Measurements from ENCODE around the gene COL1A1.

COL1A1 gene

DNA sequence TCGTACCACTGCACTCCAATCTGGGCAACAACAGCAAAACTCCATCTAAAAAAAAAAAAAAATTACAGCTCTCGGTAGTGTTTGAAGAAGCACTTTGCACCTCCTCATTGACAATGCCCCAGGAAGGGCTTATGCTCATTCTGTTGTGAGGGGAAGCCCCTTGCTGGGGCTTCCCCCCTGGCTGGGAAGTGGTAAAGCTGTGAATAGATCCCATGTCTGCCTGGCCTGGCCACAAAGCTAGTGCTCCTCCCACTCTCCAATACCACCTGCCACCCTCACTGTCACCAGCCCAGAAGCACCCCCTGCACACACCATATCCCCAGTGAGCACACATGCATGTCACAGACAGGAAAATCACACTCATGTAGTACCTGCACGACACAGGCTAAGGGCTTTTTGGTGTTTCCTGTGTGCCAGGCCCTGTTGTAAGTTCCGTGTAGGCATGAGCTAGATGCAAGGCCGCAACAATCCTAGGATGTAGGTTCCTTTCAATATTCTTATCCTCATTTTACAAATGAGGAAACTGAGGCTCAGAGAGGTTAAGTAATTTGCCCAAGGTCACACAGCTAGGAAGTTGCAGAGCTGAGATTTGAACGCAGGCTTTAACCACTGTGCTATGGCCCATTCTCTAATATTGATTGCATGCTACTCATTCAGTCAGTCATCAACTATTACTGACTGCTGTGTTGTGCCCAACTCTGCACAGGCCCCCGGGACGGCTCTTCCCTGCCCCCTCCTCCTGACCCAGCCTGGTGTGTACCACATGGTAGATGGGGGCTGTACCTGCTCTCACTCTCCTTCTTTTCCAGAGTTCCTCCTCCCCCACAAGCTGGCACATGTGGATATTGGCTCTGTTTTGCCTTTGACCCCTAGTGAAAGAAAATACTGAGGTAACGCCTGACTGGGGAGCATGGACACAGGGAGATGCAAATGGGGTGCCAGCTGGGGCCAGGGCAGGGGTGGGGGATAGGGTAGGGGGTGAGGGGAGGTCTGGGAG lies 11.9 kb upstream of the COL1A1 start:
- peak; percentile 34 for DNase-seq

- no peak for DNase-seq
Measured at GRCh38 chr17:50212121-50212843, 10.9 kb upstream of the COL1A1 start.

GRCh38 chr17:50211249-50212120 lies 10.1 kb upstream of the COL1A1 start:
- no peak for DNase-seq

DNA sequence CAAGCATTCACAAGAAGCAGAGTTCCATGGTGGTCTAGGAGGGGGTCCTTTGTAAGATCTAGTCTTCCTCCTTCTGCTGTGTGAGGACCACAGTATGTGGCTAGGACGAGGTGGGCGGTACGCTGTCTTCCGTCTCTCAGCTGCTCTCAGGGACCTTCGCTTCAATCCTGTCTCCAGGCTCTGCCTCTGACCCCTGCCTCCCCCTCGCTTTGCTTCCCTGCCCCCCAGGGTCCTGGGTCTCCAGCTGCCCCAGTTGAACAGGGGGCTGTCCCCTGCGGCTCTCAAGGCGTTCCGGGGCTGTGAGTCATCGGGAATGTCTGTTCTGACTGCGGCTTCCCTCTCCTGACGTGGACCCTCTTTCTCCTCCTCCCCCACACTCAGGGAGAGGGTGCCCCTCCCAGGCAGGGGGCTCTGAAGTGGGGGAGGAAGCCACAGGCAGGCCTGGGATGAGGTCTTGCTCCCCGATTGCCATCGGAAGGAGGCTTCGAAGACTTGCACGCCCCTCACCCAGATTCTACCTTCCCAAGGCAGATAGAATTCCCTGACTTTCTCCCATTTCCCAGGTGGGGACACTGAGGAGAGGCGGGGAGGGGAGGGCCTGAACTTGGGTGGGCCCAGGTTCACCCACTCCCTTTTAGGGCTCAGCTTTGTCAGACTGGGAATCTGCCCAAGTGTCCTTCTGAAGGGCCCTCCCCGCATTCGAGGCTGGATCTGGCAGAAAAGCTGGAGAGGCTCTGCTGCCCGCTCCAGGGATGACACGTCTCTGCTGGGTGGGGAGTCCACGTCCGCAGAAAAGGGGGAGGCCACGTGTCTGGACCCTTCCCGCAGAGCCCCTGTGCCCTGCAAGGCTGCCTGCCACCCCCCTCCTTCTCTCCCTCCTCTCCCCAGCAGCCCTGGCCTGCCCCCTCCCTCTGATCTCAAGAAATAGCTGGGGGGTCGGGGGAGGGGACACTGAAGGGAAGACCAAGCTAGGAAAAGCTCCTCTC lies 9.1 kb upstream of the COL1A1 start:
- DNase-seq = no peak

- DNase-seq = no peak
Measured at GRCh38 chr17:50209472-50210239, 8.2 kb upstream of the COL1A1 start.

DNA sequence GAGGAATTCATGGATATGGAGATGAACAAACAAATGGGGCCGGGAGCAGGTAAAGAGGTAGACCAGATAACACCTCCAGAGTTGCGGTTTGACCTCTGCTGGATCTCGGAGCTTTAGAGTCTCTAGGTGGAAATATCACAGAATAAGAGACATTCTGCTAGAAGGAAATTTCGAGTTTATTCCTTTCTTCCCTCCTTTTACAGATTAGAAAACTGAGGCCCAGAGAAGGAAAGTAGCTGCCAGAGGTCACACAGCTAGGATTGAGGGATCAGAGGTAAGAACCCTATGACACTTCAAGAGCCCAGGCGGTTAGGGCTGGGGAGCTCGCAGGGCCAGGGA lies 7.7 kb upstream of the COL1A1 start:
- DNase-seq = no peak

- no peak for DNase-seq
Measured at GRCh38 chr17:50208611-50209061, 7.2 kb upstream of the COL1A1 start.

- DNase-seq = no peak
Measured at GRCh38 chr17:50207792-50208567, 6.5 kb upstream of the COL1A1 start.

GRCh38 chr17:50207315-50207714 lies 5.9 kb upstream of the COL1A1 start:
- no peak for DNase-seq

- DNase-seq = no peak
Measured at GRCh38 chr17:50206604-50207293, 5.3 kb upstream of the COL1A1 start.

DNA sequence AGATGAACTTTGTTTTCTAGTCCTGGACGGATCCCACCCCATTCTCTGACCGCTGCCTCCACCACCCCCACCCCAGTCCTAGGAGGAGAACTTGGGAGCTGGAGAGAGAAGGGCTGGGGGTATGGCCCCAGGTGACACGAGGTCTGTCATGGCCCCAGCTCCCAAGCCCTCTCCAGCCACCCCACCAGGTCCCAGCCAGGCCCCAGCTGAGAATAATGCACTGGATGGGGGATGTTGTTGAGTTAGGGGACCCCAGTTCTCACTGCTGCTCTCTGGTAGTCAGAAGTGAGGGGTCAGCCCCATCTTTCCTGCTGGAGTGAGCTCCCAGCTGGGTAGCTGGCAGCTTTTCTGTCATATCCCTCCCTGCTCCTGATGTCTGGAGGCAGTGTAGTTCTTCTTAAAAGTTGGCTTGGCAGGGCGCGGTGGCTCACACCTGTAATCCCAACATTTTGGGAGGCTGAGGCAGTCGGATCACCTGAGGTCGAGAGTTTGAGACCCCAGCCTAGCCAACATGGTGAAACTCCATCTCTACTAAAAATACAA lies 4.6 kb upstream of the COL1A1 start:
- DNase-seq = no peak

GRCh38 chr17:50205111-50205962 lies 3.9 kb upstream of the COL1A1 start:
- DNase-seq = no peak

DNA sequence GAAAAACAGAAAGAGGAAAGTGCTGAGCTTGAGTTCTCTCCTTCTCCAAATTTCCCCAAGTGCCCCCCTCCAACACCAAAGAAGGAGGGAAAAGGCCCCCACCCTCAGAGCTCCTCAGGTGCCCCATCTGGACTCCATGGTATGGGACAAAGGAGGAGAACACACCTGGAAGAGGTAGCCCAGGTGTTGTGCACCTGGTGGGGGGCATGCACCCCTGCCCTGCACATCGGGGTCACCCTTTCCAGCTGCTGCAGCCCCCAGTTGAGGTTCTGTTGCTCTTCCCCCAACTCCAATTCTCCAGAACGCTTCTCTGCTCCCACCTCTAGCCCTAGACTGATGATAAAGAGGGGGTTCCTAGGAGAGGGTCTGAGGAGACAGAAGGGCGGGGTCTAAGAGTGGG lies 3.0 kb upstream of the COL1A1 start:
- no peak for DNase-seq

DNA sequence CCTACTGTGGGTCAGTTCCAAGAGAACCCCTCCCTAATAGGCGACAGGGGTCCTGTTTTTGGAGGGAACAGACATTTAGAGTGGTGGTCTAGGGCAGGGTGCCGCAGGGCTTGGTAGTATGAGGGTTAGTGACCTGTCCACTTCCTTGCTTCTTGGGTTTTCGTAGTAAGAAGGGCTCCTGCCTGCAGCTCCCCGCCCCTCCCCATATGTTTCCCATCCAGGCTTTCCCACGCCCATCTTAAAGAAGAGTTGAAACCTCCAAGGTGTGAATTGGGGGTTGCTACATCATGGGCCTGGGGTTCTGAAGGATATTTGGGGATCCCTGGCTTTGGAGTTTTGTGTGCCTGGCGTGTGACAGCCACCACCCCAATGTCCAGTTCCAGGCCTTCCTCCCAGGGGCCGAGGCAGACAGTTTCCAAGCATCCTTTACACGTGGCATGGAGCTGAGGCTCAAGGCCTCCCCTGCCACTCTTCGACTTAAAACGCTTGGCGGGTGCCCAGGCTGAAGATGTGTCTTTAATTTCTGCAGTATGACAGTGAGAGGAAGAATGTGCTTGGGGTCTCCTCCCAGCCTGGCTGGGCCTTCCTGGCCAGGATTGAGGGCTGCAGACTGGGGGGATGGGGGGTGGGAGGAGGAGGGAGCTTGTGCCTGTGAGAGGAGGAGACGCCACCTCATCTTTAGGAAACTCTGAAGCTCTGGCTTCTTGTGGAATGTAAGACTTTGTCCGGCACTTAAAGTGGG lies 2.3 kb upstream of the COL1A1 start:
- no peak for DNase-seq

DNA sequence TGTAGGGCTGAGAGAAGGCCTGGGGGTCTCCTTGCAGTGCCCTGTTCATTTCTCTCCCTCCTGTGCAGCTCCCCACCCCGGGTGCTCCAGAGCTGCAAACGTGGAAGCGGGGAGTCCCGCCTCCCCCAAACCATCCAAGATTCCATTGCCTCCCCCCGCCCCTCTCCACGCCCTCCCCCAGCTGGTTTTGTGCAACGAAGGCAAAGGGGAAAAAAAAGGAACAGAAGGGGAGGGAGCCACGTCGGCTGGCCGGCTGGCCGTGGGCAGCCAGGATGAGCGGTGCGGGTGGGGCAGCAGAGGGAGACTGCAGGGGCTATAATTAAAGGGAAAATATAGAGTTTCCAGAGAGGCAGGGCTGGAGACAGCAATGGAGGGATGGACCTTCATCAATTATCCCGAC lies 1.7 kb upstream of the COL1A1 start:
- no peak for DNase-seq

DNA sequence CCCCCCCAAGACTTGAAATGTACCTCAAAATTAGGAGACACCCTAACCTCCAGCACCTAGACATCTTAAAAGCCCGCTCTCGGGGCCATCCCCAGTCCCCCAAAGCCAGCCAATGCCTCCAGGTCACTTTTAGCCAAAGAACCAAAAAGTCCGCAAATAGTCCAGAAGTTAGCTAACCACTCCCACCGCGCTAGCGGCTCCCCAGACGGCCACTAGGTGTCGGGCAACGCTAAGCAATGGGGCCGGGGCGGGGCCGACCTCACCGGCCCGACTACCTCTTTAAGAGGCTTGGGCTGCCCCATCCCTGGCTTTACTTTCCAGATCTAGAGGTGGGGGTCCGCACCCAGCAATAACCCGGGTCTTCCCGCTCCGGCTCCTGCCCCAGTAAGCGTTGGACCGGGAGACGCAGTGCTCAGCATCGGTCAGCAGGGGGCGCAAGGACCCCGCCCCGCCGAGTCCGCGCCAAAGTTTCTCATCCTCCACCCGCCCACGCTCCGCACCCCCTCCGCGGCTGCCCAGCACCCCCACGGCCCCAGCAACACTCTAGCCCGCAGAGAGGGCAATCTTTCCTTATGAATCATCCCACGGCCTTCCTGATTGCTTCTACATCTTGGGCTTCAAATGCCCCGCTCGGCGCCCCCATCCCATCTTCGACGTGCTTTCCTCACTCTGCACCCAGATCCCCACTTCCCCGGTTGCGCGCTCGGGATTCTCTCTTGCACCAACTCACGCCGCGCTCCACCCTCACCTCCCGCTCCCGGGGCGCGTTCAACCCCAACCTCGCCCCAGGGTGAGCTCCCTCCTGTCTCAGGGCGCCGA lies 765 bp downstream of the COL1A1 start:
- DNase-seq = peak; percentile 76
